Spinal cord (tissue), 10 donors: Measurements from ENCODE around the gene ACD. TPM values are rescaled to one million over a fixed set of nuclear protein-coding genes. Genes with fewer than 3 reads are reported as not detected.

Experiments
- DNase-seq, 6 donors: peaks; one replicate each; pipeline versions ENCODE4 v3.0.0 to v3.0.0-alpha.2; 2013 to 2015; ENCODE audit warnings: low spot score in 6 of 6, low read depth in 4 of 6
- H3K27ac ChIP-seq: one replicate; pipeline ENCODE4 v1.5.1; 2013; ENCODE audit warnings: low read depth, low read length, control low read depth
- H3K27me3 ChIP-seq: one replicate; pipeline ENCODE4 v1.6.1; 2013; ENCODE audit warnings: low read length; ENCODE audit not compliant: control insufficient read depth, insufficient read depth
- H3K36me3 ChIP-seq: one replicate; pipeline ENCODE4 v1.6.1; 2013; ENCODE audit warnings: low read length; ENCODE audit not compliant: control insufficient read depth, insufficient read depth
- H3K4me1 ChIP-seq: one replicate; pipeline ENCODE4 v1.6.1; 2013; ENCODE audit warnings: low read length; ENCODE audit not compliant: control insufficient read depth, insufficient read depth
- H3K4me3 ChIP-seq: one replicate; pipeline ENCODE4 v1.5.1; 2013; ENCODE audit warnings: low read depth, low read length, control low read depth
- H3K9me3 ChIP-seq: one replicate; pipeline ENCODE4 v1.6.1; 2013; ENCODE audit warnings: low read length; ENCODE audit not compliant: control insufficient read depth, insufficient read depth
- WGBS: methylation state at CpG from one replicate; pipeline ENCODE4 v1.1.5; 2013; ENCODE audit warnings: missing lambda C conversion rate; ENCODE audit not compliant: insufficient coverage; 5-methylcytosine and 5-hydroxymethylcytosine counted together
- long read RNA-seq, 4 donors: transcript quantifications; one replicate each; lab custom pipeline, GENCODE V29; 2026
- polyA plus RNA-seq, 2 donors: library from polyadenylated mRNA; unstranded; fragments of 120-200 nt; gene quantifications; one replicate each; pipeline ENCODE4 v1.2.1, GENCODE V29; 2013; ENCODE audit not compliant: insufficient read length in 2 of 2
- total RNA-seq, 2 donors: library from RNA; depleted of rRNA in 1 of 2; stranded (reverse); fragments of 120-200 nt in 1 of 2; fragments of >200 nt in 1 of 2; gene quantifications; one replicate each; pipeline versions ENCODE4 v1.2.3 to v1.2.4, GENCODE V29; 2013 to 2014
- donor health status: healthy.

Gene ACD
- 10 to 100 TPM; 15.8 to 23.9 TPM for total RNA-seq
- polyA plus RNA-seq, result 10 to 100 TPM; 39.7 to 49.3 TPM
- long read RNA-seq, donor 1, transcript ACD-214 (12 exons, 2,065 nt), result major isoform, 7 of 23 reads
- long read RNA-seq, donor 1, partial matches to known transcripts, result 11 of 23 reads
- long read RNA-seq, donor 1, other reads (novel, unspliced or antisense), result 0 of 23 reads
- long read RNA-seq, donor 2, partial matches to known transcripts, result 0 of 2 reads
- long read RNA-seq, donor 2, other reads (novel, unspliced or antisense), result 0 of 2 reads
- long read RNA-seq, donor 3, partial matches to known transcripts, result 0 of 4 reads
- long read RNA-seq, donor 3, other reads (novel, unspliced or antisense), result 0 of 4 reads
- long read RNA-seq, donor 4, transcript ACD-214 (12 exons, 2,065 nt), result major isoform, 6 of 8 reads
- long read RNA-seq, donor 4, partial matches to known transcripts, result 0 of 8 reads
- long read RNA-seq, donor 4, other reads (novel, unspliced or antisense), result 0 of 8 reads

GRCh38 chr16:67659675-67660563, at the start of gene ACD:
Gene ACD (minus strand): TSS chr16:67660260. CDS start chr16:67660220, 40 bp downstream.
- Histone ChIP-seq H3K9me3 (no peaks in the 10 kb centered on the region), H3K27me3 (no peaks in the 10 kb centered on the region), H3K4me3 (peak within 1 kb of the TSS; percentile 85), H3K36me3 (peaks cover 74% of the 10 kb centered on the region), H3K27ac (peak within 1 kb of the TSS; percentile 97), H3K4me1 (peaks cover 51% of the 10 kb centered on the region)
- WGBS, result under 1% methylated on average over 83 of the region's 83 CpGs
- peak; percentile 91 to 98 (median 92) for DNase-seq

DNA sequence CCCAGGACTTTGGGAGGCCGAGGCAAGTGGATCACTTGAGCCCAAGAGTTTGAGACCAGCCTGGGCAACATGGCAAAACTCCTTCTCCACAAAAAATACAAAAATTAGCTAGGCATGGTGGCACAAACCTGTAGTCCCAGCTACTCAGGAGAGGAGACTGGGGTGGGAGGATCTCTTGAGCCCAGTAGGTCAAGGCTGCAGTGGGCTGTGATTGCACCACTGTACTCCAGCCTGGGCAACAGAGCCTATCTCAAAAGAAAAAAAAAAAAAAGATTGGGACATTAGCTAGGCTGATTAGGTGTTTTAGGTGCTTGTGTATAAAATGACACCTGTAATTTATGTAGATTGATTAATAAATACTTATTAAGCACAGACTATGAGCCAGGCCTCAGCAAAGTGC, 49.0 kb upstream of the ACD start:
- Histone ChIP-seq H3K36me3 (peaks cover 2% of the 10 kb centered on the region), H3K4me3 (no peak overlapping the region), H3K27me3 (no peaks in the 10 kb centered on the region), H3K4me1 (peaks cover 3% of the 10 kb centered on the region), H3K9me3 (no peaks in the 10 kb centered on the region), H3K27ac (no peak overlapping the region)
- no CpG with 5 or more reads among the region's 1 CpG for WGBS
- no peak for DNase-seq

DNA sequence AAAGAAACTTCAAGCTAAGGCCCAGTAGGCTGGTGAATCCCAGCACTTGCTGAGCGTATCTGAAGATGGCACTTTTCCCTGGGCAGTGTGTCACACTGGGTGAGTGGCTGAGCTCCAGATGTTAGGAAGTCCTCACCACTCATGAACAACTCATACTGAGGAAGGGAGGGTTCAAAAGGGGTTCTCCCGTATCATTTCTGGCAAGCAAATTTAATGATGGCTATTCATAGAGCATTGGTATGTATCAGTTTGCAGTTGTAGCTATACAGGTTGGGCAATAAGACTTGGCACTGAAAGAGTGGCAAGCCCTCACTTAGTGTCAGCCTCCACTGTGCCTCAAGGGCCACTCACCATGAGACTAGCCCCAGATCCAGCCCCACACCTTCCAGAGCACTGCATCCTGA, 48.3 kb upstream of the ACD start:
- Histone ChIP-seq H3K27ac (no peak overlapping the region), H3K4me1 (peaks cover 3% of the 10 kb centered on the region), H3K27me3 (no peaks in the 10 kb centered on the region), H3K36me3 (peaks cover 2% of the 10 kb centered on the region), H3K9me3 (no peaks in the 10 kb centered on the region), H3K4me3 (no peak overlapping the region)
- no peak for DNase-seq
- WGBS, result 100% methylated on average over 1 of the region's 2 CpGs

- WGBS, result no CpG with 5 or more reads among the region's 5 CpGs
- H3K36me3 ChIP-seq, result peaks cover 2% of the 10 kb centered on the region
- H3K4me1 ChIP-seq, result peaks cover 3% of the 10 kb centered on the region
- no peak for DNase-seq
- no peaks in the 10 kb centered on the region for H3K9me3 ChIP-seq
- no peak overlapping the region for H3K4me3 ChIP-seq
- H3K27ac ChIP-seq, result no peak overlapping the region
- no peaks in the 10 kb centered on the region for H3K27me3 ChIP-seq
Observed at GRCh38 chr16:67707790-67708189, 47.7 kb upstream of the ACD start.

DNA sequence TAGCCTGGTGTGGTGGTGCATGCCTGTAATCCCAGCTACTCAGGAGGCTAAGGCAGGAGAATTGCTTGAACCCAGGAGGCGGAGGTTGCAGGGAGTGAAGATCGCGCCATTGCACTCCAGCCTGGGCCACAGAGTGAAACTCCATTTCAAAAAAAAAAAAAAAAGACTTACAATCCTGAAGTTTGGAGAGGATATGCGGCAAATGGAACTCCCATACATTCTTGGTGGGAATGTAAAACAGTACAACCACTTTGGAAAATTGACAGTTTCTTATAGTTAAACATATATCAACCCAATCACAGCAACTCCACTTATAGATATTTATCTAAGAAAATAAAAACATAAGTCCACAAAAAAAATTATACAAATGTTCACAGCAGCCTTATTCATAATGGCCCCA, 47.1 kb upstream of the ACD start:
- no peak for DNase-seq
- WGBS, result no CpG with 5 or more reads among the region's 4 CpGs
- H3K4me1 ChIP-seq, result peaks cover 3% of the 10 kb centered on the region

GRCh38 chr16:67704110-67704509, 44.0 kb upstream of the ACD start:
- Histone ChIP-seq H3K9me3 (no peaks in the 10 kb centered on the region), H3K4me1 (peaks cover 3% of the 10 kb centered on the region), H3K27ac (no peak overlapping the region), H3K27me3 (no peaks in the 10 kb centered on the region), H3K36me3 (peaks cover 10% of the 10 kb centered on the region), H3K4me3 (no peak overlapping the region)
- DNase-seq, result no peak
- WGBS, result no CpG with 5 or more reads among the region's 5 CpGs

More for the DNA sequence above, 47.1 kb upstream of the ACD start:
- Histone ChIP-seq H3K36me3 (peaks cover 2% of the 10 kb centered on the region), H3K4me3 (no peak overlapping the region), H3K27me3 (no peaks in the 10 kb centered on the region), H3K9me3 (no peaks in the 10 kb centered on the region), H3K27ac (no peak overlapping the region)

- Histone ChIP-seq H3K9me3 (no peaks in the 10 kb centered on the region), H3K36me3 (peaks cover 15% of the 10 kb centered on the region), H3K27ac (no peak overlapping the region), H3K4me1 (peaks cover 3% of the 10 kb centered on the region), H3K4me3 (no peak overlapping the region), H3K27me3 (no peaks in the 10 kb centered on the region)
- no CpG with 5 or more reads among the region's 2 CpGs for WGBS
- DNase-seq, result no peak
Observed at GRCh38 chr16:67703626-67704025, 43.6 kb upstream of the ACD start.

DNA sequence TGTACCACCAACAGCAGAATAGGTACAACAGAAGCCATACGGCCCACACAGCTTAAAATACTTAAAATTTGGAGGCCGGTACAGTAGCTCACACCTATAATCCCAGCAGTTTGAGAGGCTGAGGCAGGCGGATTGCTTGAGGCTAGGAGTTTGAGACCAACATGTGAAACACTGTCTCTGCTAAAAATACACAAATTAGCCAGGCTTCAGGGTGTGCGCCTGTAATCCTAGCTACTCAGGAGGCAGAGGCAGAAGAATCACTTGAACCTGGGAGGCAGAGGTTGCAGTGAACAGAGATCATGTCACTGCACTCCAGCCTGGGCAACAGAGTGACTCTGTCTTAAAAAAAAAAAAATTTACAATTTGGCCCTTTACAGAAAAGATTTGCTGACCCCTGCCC, 42.1 kb upstream of the ACD start:
- 91% methylated on average over 4 of the region's 4 CpGs for WGBS
- DNase-seq, result no peak

DNA sequence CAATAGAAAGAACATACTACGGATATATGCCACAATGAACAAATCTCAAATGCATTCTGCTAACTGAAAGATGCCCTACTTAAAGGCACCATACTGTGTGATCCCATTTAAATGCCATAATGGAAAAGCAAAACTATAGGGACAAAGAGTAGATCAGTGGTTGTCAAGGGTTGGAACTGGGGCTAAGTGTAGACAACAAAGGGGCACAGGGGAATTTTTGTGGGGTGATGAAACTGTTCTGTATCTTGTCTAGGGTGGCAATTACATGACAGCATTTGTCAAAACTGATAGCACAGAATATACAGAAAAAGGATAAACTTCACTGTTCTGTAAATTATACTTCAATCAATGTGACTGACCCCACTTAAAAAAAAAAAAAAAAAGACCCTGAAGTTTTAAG, 41.4 kb upstream of the ACD start:
- Histone ChIP-seq H3K27me3 (no peaks in the 10 kb centered on the region), H3K36me3 (peaks cover 16% of the 10 kb centered on the region), H3K4me3 (no peak overlapping the region), H3K9me3 (no peaks in the 10 kb centered on the region), H3K4me1 (peaks cover 3% of the 10 kb centered on the region), H3K27ac (no peak overlapping the region)
- WGBS, result 67% methylated on average over 1 of the region's 1 CpG
- no peak for DNase-seq

More for the DNA sequence above, 42.1 kb upstream of the ACD start:
- H3K4me1 ChIP-seq, result peaks cover 3% of the 10 kb centered on the region
- no peaks in the 10 kb centered on the region for H3K9me3 ChIP-seq
- no peak overlapping the region for H3K4me3 ChIP-seq
- no peaks in the 10 kb centered on the region for H3K27me3 ChIP-seq
- peaks cover 16% of the 10 kb centered on the region for H3K36me3 ChIP-seq
- no peak overlapping the region for H3K27ac ChIP-seq
